Neural progenitor cell (in vitro differentiated cells): ENCODE measurements around the gene TIAM1. TPM values are rescaled to one million over a fixed set of nuclear protein-coding genes. Genes with fewer than 3 reads are reported as not detected.
A peak's percentile ranks its signal among the peaks of the same experiment; 100 is the strongest.

Experiments
- DNase-seq: peaks from one replicate; pipeline ENCODE4 v3.0.0-alpha.2; 2016; ENCODE audit warnings: low spot score
- H2AFZ ChIP-seq: fragments of 200-600 bp; sonication (generic); replicated peaks from 2 replicates; pipeline ENCODE4 v1.6.1; 2016; ENCODE audit warnings: antibody characterized with exemption
- H3F3A ChIP-seq: fragments of 200-600 bp; sonication (generic); 2 replicates; pipeline ENCODE4 v1.6.1; 2016; ENCODE audit warnings: antibody characterized with exemption, low read depth
- H3K27ac ChIP-seq: fragments of 200-600 bp; sonication (generic); 2 replicates; pipeline ENCODE4 v1.5.1; 2016; ENCODE audit warnings: mild to moderate bottlenecking
- H3K27me3 ChIP-seq: fragments of 200-600 bp; sonication (generic); 2 replicates; pipeline ENCODE4 v1.6.1; 2016; ENCODE audit warnings: mild to moderate bottlenecking, moderate library complexity
- H3K36me3 ChIP-seq: fragments of 200-600 bp; sonication (generic); 2 replicates; pipeline ENCODE4 v1.5.1; 2016
- H3K4me1 ChIP-seq: fragments of 200-600 bp; sonication (generic); 2 replicates; pipeline ENCODE4 v1.6.1; 2016; ENCODE audit warnings: mixed run types
- H3K4me2 ChIP-seq: fragments of 200-600 bp; sonication (generic); 2 replicates; pipeline ENCODE4 v1.6.1; 2016
- H3K4me3 ChIP-seq: fragments of 200-600 bp; sonication (generic); 2 replicates; pipeline ENCODE4 v1.5.1; 2016
- H3K79me2 ChIP-seq: fragments of 200-600 bp; sonication (generic); 2 replicates; pipeline ENCODE4 v1.6.1; 2016; ENCODE audit warnings: low read depth
- H3K9ac ChIP-seq: fragments of 200-600 bp; sonication (generic); 2 replicates; pipeline ENCODE4 v1.6.1; 2016
- H3K9me3 ChIP-seq: fragments of 200-600 bp; sonication (generic); 2 replicates; pipeline ENCODE4 v1.5.1; 2016; ENCODE audit warnings: low read depth
- H4K20me1 ChIP-seq: fragments of 200-600 bp; sonication (generic); 2 replicates; pipeline ENCODE4 v1.6.1; 2016; ENCODE audit warnings: low read depth
- H3K27ac Mint-ChIP-seq: 3 replicates; pipeline ENCODE4 v1.8.0; 2021; ENCODE audit warnings: mixed read lengths
- H3K27me3 Mint-ChIP-seq: 2 replicates; pipeline ENCODE4 v1.8.0; 2022; ENCODE audit warnings: low read depth, mild to moderate bottlenecking, inconsistent platforms, moderate library complexity, mixed read lengths; ENCODE audit not compliant: insufficient read depth
- H3K36me3 Mint-ChIP-seq: 3 replicates; pipeline ENCODE4 v1.8.0; 2021; ENCODE audit warnings: mixed read lengths
- H3K4me1 Mint-ChIP-seq: 3 replicates; pipeline ENCODE4 v1.8.0; 2021; ENCODE audit warnings: mixed read lengths
- H3K4me3 Mint-ChIP-seq: 3 replicates; pipeline ENCODE4 v1.8.0; 2021; ENCODE audit warnings: mild to moderate bottlenecking, moderate library complexity, mixed read lengths
- H3K9me3 Mint-ChIP-seq: 3 replicates; pipeline ENCODE4 v1.8.0; 2020; ENCODE audit warnings: mixed read lengths
- CTCF ChIP-seq: fragments of 200-600 bp; sonication (generic); IDR thresholded peaks from 2 replicates; pipeline ENCODE4 v1.5.1; 2017; ENCODE audit warnings: antibody characterized with exemption, mild to moderate bottlenecking
- EZH2 ChIP-seq: fragments of 200-600 bp; sonication (generic); IDR thresholded peaks from 2 replicates; pipeline ENCODE4 v1.6.1; 2017; ENCODE audit warnings: antibody characterized with exemption, mild to moderate bottlenecking, moderate library complexity
- EZH2phosphoT487 ChIP-seq: fragments of 200-600 bp; sonication (generic); IDR thresholded peaks from 2 replicates; pipeline ENCODE4 v1.6.1; 2017; ENCODE audit warnings: antibody characterized with exemption
- total RNA-seq: library from RNA; depleted of rRNA; stranded (reverse); fragments of >200 nt; gene quantifications from 2 replicates; pipeline ENCODE4 v1.2.3, GENCODE V29; 2015; ENCODE audit warnings: low replicate concordance

Gene TIAM1
- total RNA-seq, 1 donor from 2014 or later, result 27.2 TPM

GRCh38 chr21:31337996-31338907, 5.8 kb downstream of the TIAM1 start:
- TF ChIP-seq CTCF, result no peak
- peak overlapping the region; percentile 11 for H3K4me3 Mint-ChIP-seq

GRCh38 chr21:31337086-31337485, 7.0 kb downstream of the TIAM1 start:
- Histone ChIP-seq H3K36me3 (no peaks in the 10 kb centered on the region), H3F3A (peaks cover 19% of the 10 kb centered on the region), H3K4me2 (no peak overlapping the region), H3K4me3 (no peak overlapping the region), H3K27ac (no peak overlapping the region), H3K9ac (no peak overlapping the region), H3K4me1 (peaks cover 17% of the 10 kb centered on the region), H2AFZ (no peak overlapping the region), H3K27me3 (peaks cover 5% of the 10 kb centered on the region), H3K9me3 (no peaks in the 10 kb centered on the region), H4K20me1 (peaks cover 48% of the 10 kb centered on the region), H3K79me2 (peaks cover 27% of the 10 kb centered on the region)
- TF ChIP-seq CTCF (no peak), EZH2phosphoT487 (no peak), EZH2 (no peak)
- H3K27me3 Mint-ChIP-seq, result peaks cover 4% of the 10 kb centered on the region
- H3K36me3 Mint-ChIP-seq, result peaks cover 20% of the 10 kb centered on the region
- no peak overlapping the region for H3K4me3 Mint-ChIP-seq
- H3K9me3 Mint-ChIP-seq, result no peaks in the 10 kb centered on the region
- peaks cover 22% of the 10 kb centered on the region for H3K4me1 Mint-ChIP-seq
- no peak for DNase-seq
- no peak overlapping the region for H3K27ac Mint-ChIP-seq

More at GRCh38 chr21:31337996-31338907, 5.8 kb downstream of the TIAM1 start:
- Histone ChIP-seq H3K4me1 (peaks cover 23% of the 10 kb centered on the region), H3K4me3 (no peak overlapping the region), H3K9me3 (no peaks in the 10 kb centered on the region), H3K9ac (no peak overlapping the region), H2AFZ (no peak overlapping the region), H3K79me2 (peaks cover 38% of the 10 kb centered on the region), H3K36me3 (no peaks in the 10 kb centered on the region), H4K20me1 (peaks cover 60% of the 10 kb centered on the region), H3K27ac (no peak overlapping the region), H3K27me3 (peaks cover 17% of the 10 kb centered on the region), H3F3A (peaks cover 19% of the 10 kb centered on the region), H3K4me2 (peak overlapping the region; percentile 46)
- Mint-ChIP-seq H3K27me3 (peaks cover 4% of the 10 kb centered on the region), H3K9me3 (no peaks in the 10 kb centered on the region), H3K36me3 (peaks cover 14% of the 10 kb centered on the region), H3K27ac (peak overlapping the region; percentile 94), H3K4me1 (peaks cover 31% of the 10 kb centered on the region)
- DNase-seq, result no peak

- peaks cover 1% of the 10 kb centered on the region for H3K27me3 ChIP-seq
- peaks cover 24% of the 10 kb centered on the region for H3K36me3 Mint-ChIP-seq
- peaks cover 4% of the 10 kb centered on the region for H3K27me3 Mint-ChIP-seq
- no peaks in the 10 kb centered on the region for H3K9me3 Mint-ChIP-seq
- no peak overlapping the region for H3K4me3 ChIP-seq
- H3K79me2 ChIP-seq, result peaks cover 23% of the 10 kb centered on the region
- no peaks in the 10 kb centered on the region for H3K9me3 ChIP-seq
- H3K4me3 Mint-ChIP-seq, result no peak overlapping the region
- no peak overlapping the region for H3K27ac ChIP-seq
- peaks cover 22% of the 10 kb centered on the region for H3K4me1 Mint-ChIP-seq
- TF ChIP-seq CTCF (no peak), EZH2phosphoT487 (no peak), EZH2 (no peak)
- H4K20me1 ChIP-seq, result peaks cover 44% of the 10 kb centered on the region
- no peak overlapping the region for H3K4me2 ChIP-seq
- H3K36me3 ChIP-seq, result no peaks in the 10 kb centered on the region
- H3K9ac ChIP-seq, result no peak overlapping the region
- H3K4me1 ChIP-seq, result peaks cover 17% of the 10 kb centered on the region
- no peak overlapping the region for H2AFZ ChIP-seq
- no peak overlapping the region for H3K27ac Mint-ChIP-seq
- DNase-seq, result no peak
- H3F3A ChIP-seq, result peaks cover 19% of the 10 kb centered on the region
Observed at GRCh38 chr21:31336739-31337040, 7.4 kb downstream of the TIAM1 start.
